GM12878 (cell line): ENCODE measurements around the gene GANAB. TPM values are rescaled to one million over a fixed set of nuclear protein-coding genes. Genes with fewer than 3 reads are reported as not detected.

Source experiments
- ATAC-seq: fragments of 200-7000 bp; cut with Tn5 transposase; 3 replicates; pipeline ENCODE4 v1.9.1; 2020; ENCODE audit warnings: mild to moderate bottlenecking, moderate library complexity
- BruUV-seq: library from RNA; stranded (reverse); fragments of 400-500 nt; replicated peaks from 2 replicates; lab custom pipeline; 2021; lab: Mats Ljungman, UMichigan
- CTCF ChIA-PET: fragments of 300-600 bp; sonication (Branson Sonifier 250); formaldehyde crosslinking; extraction: SDS; loops from one replicate; lab custom pipeline; 2021; ENCODE audit warnings: inconsistent platforms; lab: Yijun Ruan, JAX
- POLR2A ChIA-PET: fragments of 350-600 bp; formaldehyde crosslinking; extraction: SDS; loops from one replicate; lab custom pipeline; 2021; ENCODE audit warnings: inconsistent platforms; lab: Charles Lee
- RAD21 ChIA-PET: fragments of 300-600 bp; sonication (Branson Sonifier 250); formaldehyde crosslinking; loops from one replicate; lab custom pipeline; 2023; ENCODE audit warnings: antibody characterized with exemption; ENCODE audit not compliant: unreplicated experiment; lab: Charles Lee
- SMC1A ChIA-PET: fragments of 300-600 bp; sonication (Branson Sonifier 250); formaldehyde crosslinking; loops from one replicate; lab custom pipeline; 2023; ENCODE audit not compliant: unreplicated experiment, uncharacterized antibody; lab: Charles Lee
- DNase-seq: peaks from one replicate; pipeline ENCODE4 v3.0.0-alpha.2; 2011; ENCODE audit warnings: low read depth, low spot score
- FAIRE-seq: peaks from 3 replicates; lab custom pipeline; 2011; peaks lifted over from hg19 to GRCh38; lab: Jason Lieb, UNC
- H2AFZ ChIP-seq: 2 replicates; pipeline ENCODE4 v1.6.0; 2011; ENCODE audit warnings: low read depth, low read length, control low read depth; ENCODE audit not compliant: control insufficient read depth
- H3K27ac ChIP-seq: 2 replicates; pipeline ENCODE4 v1.5.1; 2011; ENCODE audit warnings: control low read depth; ENCODE audit not compliant: control insufficient read depth, insufficient read depth
- H3K27me3 ChIP-seq, 2 experiments: replicated peaks in 1 of 2; 2 replicates each; pipeline versions ENCODE4 v1.6.0 to v1.6.1; 2011; ENCODE audit warnings: low read length in 1 of 2; ENCODE audit not compliant: control insufficient read depth in 2 of 2, insufficient read depth in 2 of 2
- H3K36me3 ChIP-seq, 2 experiments: 2 replicates each; pipeline ENCODE4 v1.5.1; 2011; ENCODE audit warnings: low read length in 1 of 2; ENCODE audit not compliant: control insufficient read depth in 2 of 2, insufficient read depth in 2 of 2
- H3K4me1 ChIP-seq: 2 replicates; pipeline ENCODE4 v1.6.1; 2011; ENCODE audit warnings: mild to moderate bottlenecking, low read length, moderate library complexity, mixed read lengths; ENCODE audit not compliant: control insufficient read depth, insufficient read depth
- H3K4me2 ChIP-seq: 2 replicates; pipeline ENCODE4 v1.6.0; 2011; ENCODE audit warnings: control low read depth; ENCODE audit not compliant: control insufficient read depth, insufficient read depth
- H3K4me3 ChIP-seq: fragments of 200-600 bp; sonication (generic); 2 replicates; pipeline ENCODE4 v1.5.1; 2016
- H3K79me2 ChIP-seq: 2 replicates; pipeline ENCODE4 v1.6.0; 2011; ENCODE audit warnings: low read length; ENCODE audit not compliant: control insufficient read depth, insufficient read depth
- H3K9ac ChIP-seq: 2 replicates; pipeline ENCODE4 v1.8.0; 2011; ENCODE audit warnings: low read length, control low read depth, mixed read lengths; ENCODE audit not compliant: control insufficient read depth, insufficient read depth
- H3K9me3 ChIP-seq: replicated peaks from 3 replicates; pipeline ENCODE4 v1.5.1; 2011; ENCODE audit warnings: mild to moderate bottlenecking, low read length; ENCODE audit not compliant: control insufficient read depth, insufficient read depth
- H4K20me1 ChIP-seq: 2 replicates; pipeline ENCODE4 v1.6.0; 2011; ENCODE audit not compliant: control insufficient read depth, insufficient read depth
- EED ChIP-seq: sonication (generic); IDR thresholded peaks from 2 replicates; pipeline ENCODE4 v1.6.1; 2016; ENCODE audit warnings: antibody characterized with exemption, low read depth
- EGR1 ChIP-seq, 2 experiments: IDR thresholded peaks; 1 replicate in 1 of 2; 2 replicates in 1 of 2; pipeline ENCODE4 v1.6.1; 2011 to 2012; ENCODE audit warnings: low read depth in 2 of 2, low read length in 2 of 2, borderline replicate concordance in 1 of 2, mild to moderate bottlenecking in 1 of 2, moderate library complexity in 1 of 2
- HDAC2 ChIP-seq: fragments of 200-600 bp; sonication (generic); IDR thresholded peaks from 2 replicates; pipeline ENCODE4 v1.6.1; 2017
- IKZF1 ChIP-seq: fragments of 450-650 bp; conservative IDR thresholded peaks from 2 replicates; pipeline ENCODE4 v1.6.1; 2017; ENCODE audit warnings: antibody characterized with exemption, mild to moderate bottlenecking
- JUND ChIP-seq: IDR thresholded peaks from 2 replicates; pipeline ENCODE4 v1.6.1; 2012; ENCODE audit warnings: low read depth, mild to moderate bottlenecking, low read length, improper control_type of control experiment, moderate library complexity
- LARP7 ChIP-seq: fragments of 450-650 bp; IDR thresholded peaks from 2 replicates; pipeline ENCODE4 v1.6.1; 2017; ENCODE audit warnings: mild to moderate bottlenecking
- NFIC ChIP-seq: IDR thresholded peaks from 2 replicates; pipeline ENCODE4 v1.6.1; 2012; ENCODE audit warnings: low read depth, mild to moderate bottlenecking, inconsistent platforms, low read length, moderate library complexity
- NKRF ChIP-seq: fragments of 450-650 bp; conservative IDR thresholded peaks from 2 replicates; pipeline ENCODE4 v1.6.1; 2017; ENCODE audit warnings: mild to moderate bottlenecking, moderate library complexity
- RBBP5 ChIP-seq: fragments of 200-600 bp; sonication (generic); conservative IDR thresholded peaks from 2 replicates; pipeline ENCODE4 v1.6.1; 2016
- REST ChIP-seq: IDR thresholded peaks from 2 replicates; pipeline ENCODE4 v1.6.1; 2012; ENCODE audit warnings: mild to moderate bottlenecking, low read depth, low read length
- SREBF1 ChIP-seq: IDR thresholded peaks from 2 replicates; pipeline ENCODE4 v1.6.1; 2012; ENCODE audit warnings: mild to moderate bottlenecking, low read length
- SREBF2 ChIP-seq: IDR thresholded peaks from 2 replicates; pipeline ENCODE4 v1.6.1; 2012; ENCODE audit warnings: mild to moderate bottlenecking, low read length
- TAF1 ChIP-seq: IDR thresholded peaks from 2 replicates; pipeline ENCODE4 v1.6.1; 2011; ENCODE audit warnings: mild to moderate bottlenecking, low read depth, low read length, borderline replicate concordance
- TARDBP ChIP-seq: IDR thresholded peaks from 2 replicates; pipeline ENCODE4 v1.6.1; 2016; ENCODE audit warnings: borderline replicate concordance
- TCF7 ChIP-seq: IDR thresholded peaks from 2 replicates; pipeline ENCODE4 v1.6.1; 2014; ENCODE audit warnings: antibody characterized with exemption, borderline replicate concordance
- ZBTB11 ChIP-seq: fragments of 450-650 bp; formaldehyde crosslinking; IDR thresholded peaks from 2 replicates; pipeline ENCODE4 v1.5.0; 2022; ENCODE audit warnings: mild to moderate bottlenecking, missing genetic modification characterization
- ZNF207 ChIP-seq: fragments of 450-650 bp; IDR thresholded peaks from 2 replicates; pipeline ENCODE4 v1.6.1; 2014; ENCODE audit warnings: antibody characterized with exemption, mild to moderate bottlenecking, borderline replicate concordance
- ZSCAN29 ChIP-seq: fragments of 450-650 bp; IDR thresholded peaks from 2 replicates; pipeline ENCODE4 v1.6.1; 2017; ENCODE audit warnings: mild to moderate bottlenecking, moderate library complexity
- WGBS: methylation state at CpG from one replicate; pipeline ENCODE4 v1.1.6; 2016; ENCODE audit warnings: low lambda C conversion rate; ENCODE audit not compliant: insufficient replicate concordance, insufficient coverage; ENCODE audit errors: missing lambda C conversion rate; 5-methylcytosine and 5-hydroxymethylcytosine counted together
- in situ Hi-C: fragments of 300-500 bp; cut with MboI; formaldehyde crosslinking; loops from 9 replicates; pipeline ENCODE4 v1.14.3; 2018; ENCODE audit warnings: mixed read lengths
- intact Hi-C: fragments of 100-400 bp; cut with micrococcal nuclease; formaldehyde crosslinking; loops from one replicate; pipeline ENCODE4 v1.14.2; 2022; ENCODE audit not compliant: unreplicated experiment
- polyA plus RNA-seq, 11 experiments: library from polyadenylated mRNA; depleted of rRNA in 4 of 11; unstranded in 6 of 11; stranded (reverse) in 5 of 11; fragments of >200 nt; fragmentation: Nextera tagmentation in 4 of 11; fragmentation: Illumina TruSeq in 1 of 11; extraction: Ambion mirVana in 4 of 11; extraction: Trizol in 1 of 11; gene quantifications; 1 replicate in 1 of 11; 2 replicates in 10 of 11; pipeline versions ENCODE4 v1.2.1 to v1.2.3, GENCODE V29; 2011 to 2016; ENCODE audit warnings: inconsistent platforms in 2 of 11, missing spikeins in 2 of 11, low read depth in 1 of 11
- total RNA-seq, 4 experiments: library from RNA; depleted of rRNA in 3 of 4; stranded (reverse); fragments of >200 nt in 3 of 4; fragmentation: Illumina TruSeq in 1 of 4; extraction: Trizol in 1 of 4; gene quantifications; 2 replicates each; pipeline versions ENCODE4 v1.2.1 to v1.2.3, GENCODE V29; 2013 to 2021

GANAB gene
- total and polyA plus RNA-seq, 10 of the 15 experiments (the other 5 are each of a cell fraction or from before 2014, with no cell fraction given): 4.5 to 175 (median 102) TPM

GRCh38 chr11:62647609-62648005, 1.2 kb upstream of the GANAB start:
- WGBS: 81% methylated on average over 6 of the region's 6 CpGs
- Histone ChIP-seq H2AFZ (no peak overlapping the region), H4K20me1 (no peaks in the 10 kb centered on the region; the same call in 1 of the 2 replicates), H3K9ac (no peak overlapping the region), H3K27ac (no peak overlapping the region), H3K79me2 (peaks cover 51% of the 10 kb centered on the region), H3K4me3 (no peak overlapping the region), H3K4me1 (peaks cover 4% of the 10 kb centered on the region; the same call in 1 of the 2 replicates), H3K27me3 (no peaks in the 10 kb centered on the region), H3K4me2 (no peak overlapping the region), H3K9me3 (no peaks in the 10 kb centered on the region), H3K36me3 (peaks cover 10 to 13% of the 10 kb centered on the region in 2 experiments; a peak in 3 of 4 replicates)
- ChIA-PET SMC1A (no interaction called here), CTCF (interaction anchor here (0.5 kb wide), 1 partner anchor 90 kb away, joined by 3 read pairs; no protein-coding TSS in a partner anchor), POLR2A (interaction anchor here (1.5 to 14.6 kb wide), 2 partner anchors 22 to 26 kb away, joined by 6 to 295 read pairs; partner anchors contain the start of genes B3GAT3, C11orf98, CSKMT and LBHD1), RAD21 (interaction anchor here (1.0 kb wide), 1 partner anchor 74 kb away, joined by 4 read pairs; the partner anchor contains the start of gene EEF1G)
- intact Hi-C loops (loop anchor here (2.0 kb wide), 1 partner anchor 25 kb away; no protein-coding TSS in a partner anchor), in situ Hi-C loops (no loop called here)
- FAIRE-seq: no peak
- no peak for DNase-seq
- no peak for ATAC-seq
- no TSS peak for BruUV-seq
- no peak for TF ChIP-seq RBBP5
- no peak for TF ChIP-seq ZBTB11 (CRISPR knock-in tag)
- no peak for TF ChIP-seq TCF7
- TF ChIP-seq ZNF207: no peak
- TF ChIP-seq TARDBP: no peak
- no peak for TF ChIP-seq JUND
- no peak for TF ChIP-seq IKZF1
- TF ChIP-seq TAF1: no peak
- no peak for TF ChIP-seq NFIC
- no peak for TF ChIP-seq NKRF
- TF ChIP-seq HDAC2: no peak
- TF ChIP-seq SREBF1: no peak
- TF ChIP-seq LARP7: no peak
- no peak for TF ChIP-seq EED
- no peak for TF ChIP-seq ZSCAN29
- no peak for TF ChIP-seq SREBF2
- no peak for TF ChIP-seq REST
- TF ChIP-seq EGR1 (IDR thresholded peaks at IDR 0.05; ENCODE audit: borderline replicate concordance in 1 of 2, low read depth in 2 of 2, low read length in 2 of 2): no peak
